K562 (cell line): ENCODE results near the gene TCIRG1. TPM values are rescaled to one million over a fixed set of nuclear protein-coding genes. Genes with fewer than 3 reads are reported as not detected.
A peak's percentile ranks its signal among the peaks of the same experiment; 100 is the strongest.

Source experiments
- CBX3 ChIP-seq, 2 experiments: IDR thresholded peaks; 1 replicate in 1 of 2; 2 replicates in 1 of 2; pipeline ENCODE4 v1.6.1; 2012; ENCODE audit warnings: inconsistent platforms in 2 of 2, low read length in 2 of 2, borderline replicate concordance in 1 of 2, control low read depth in 1 of 2
- CXXC5 ChIP-seq: fragments of 250-450 bp; sonication (Bioruptor Pico); IDR thresholded peaks from 2 replicates; pipeline ENCODE4 v1.8.0; 2022; ENCODE audit warnings: inconsistent platforms, mild to moderate bottlenecking, moderate library complexity
- MCM2 ChIP-seq: fragments of 450-650 bp; IDR thresholded peaks from 2 replicates; pipeline ENCODE4 v1.6.1; 2017; ENCODE audit warnings: low read depth, mild to moderate bottlenecking
- RAD21 ChIP-seq, 2 experiments: fragments of 250-450 bp in 1 of 2; fragments of 450-650 bp in 1 of 2; sonication (Bioruptor Pico) in 1 of 2; formaldehyde crosslinking in 1 of 2; IDR thresholded peaks in 1 of 2; conservative IDR thresholded peaks in 1 of 2; 2 replicates each; pipeline versions ENCODE4 v1.4.0 to v1.8.0; 2020 to 2022; ENCODE audit warnings: mild to moderate bottlenecking in 2 of 2, moderate library complexity in 1 of 2
- polyA plus RNA-seq, 8 experiments: library from polyadenylated mRNA; depleted of rRNA in 4 of 8; stranded (reverse) in 5 of 8; unstranded in 3 of 8; fragments of >200 nt; fragmentation: Nextera tagmentation in 2 of 8; fragmentation: Illumina TruSeq in 1 of 8; extraction: Ambion mirVana in 2 of 8; extraction: Trizol in 1 of 8; gene quantifications; 2 replicates each; pipeline versions ENCODE4 v1.2.1 to v1.2.3, GENCODE V29; 2011 to 2014; ENCODE audit warnings: inconsistent platforms in 1 of 8, missing spikeins in 1 of 8
- total RNA-seq, 7 experiments: library from RNA; depleted of rRNA in 6 of 7; stranded (reverse); fragments of >200 nt in 6 of 7; fragmentation: Illumina TruSeq in 2 of 7; extraction: Trizol in 2 of 7; gene quantifications; 2 replicates each; pipeline versions ENCODE4 v1.2.1 to v1.2.3, GENCODE V29; 2011 to 2021; ENCODE audit warnings: low replicate concordance in 1 of 7
- TF ChIP-seq, protein P1 (sequence below): fragments of 450-650 bp; IDR thresholded peaks from 2 replicates; pipeline ENCODE4 v1.6.1; 2017; ENCODE audit warnings: antibody characterized with exemption
- TF ChIP-seq, protein P2 (sequence below): fragments of 450-650 bp; formaldehyde crosslinking; IDR thresholded peaks from 2 replicates; pipeline ENCODE4 v1.4.0; 2022; ENCODE audit warnings: missing genetic modification characterization

Gene TCIRG1
- total and polyA plus RNA-seq, 9 of the 15 experiments (the other 6 are each of a cell fraction or from before 2014, with no cell fraction given) = 0.49 to 143 (median 24.4) TPM

DNA sequence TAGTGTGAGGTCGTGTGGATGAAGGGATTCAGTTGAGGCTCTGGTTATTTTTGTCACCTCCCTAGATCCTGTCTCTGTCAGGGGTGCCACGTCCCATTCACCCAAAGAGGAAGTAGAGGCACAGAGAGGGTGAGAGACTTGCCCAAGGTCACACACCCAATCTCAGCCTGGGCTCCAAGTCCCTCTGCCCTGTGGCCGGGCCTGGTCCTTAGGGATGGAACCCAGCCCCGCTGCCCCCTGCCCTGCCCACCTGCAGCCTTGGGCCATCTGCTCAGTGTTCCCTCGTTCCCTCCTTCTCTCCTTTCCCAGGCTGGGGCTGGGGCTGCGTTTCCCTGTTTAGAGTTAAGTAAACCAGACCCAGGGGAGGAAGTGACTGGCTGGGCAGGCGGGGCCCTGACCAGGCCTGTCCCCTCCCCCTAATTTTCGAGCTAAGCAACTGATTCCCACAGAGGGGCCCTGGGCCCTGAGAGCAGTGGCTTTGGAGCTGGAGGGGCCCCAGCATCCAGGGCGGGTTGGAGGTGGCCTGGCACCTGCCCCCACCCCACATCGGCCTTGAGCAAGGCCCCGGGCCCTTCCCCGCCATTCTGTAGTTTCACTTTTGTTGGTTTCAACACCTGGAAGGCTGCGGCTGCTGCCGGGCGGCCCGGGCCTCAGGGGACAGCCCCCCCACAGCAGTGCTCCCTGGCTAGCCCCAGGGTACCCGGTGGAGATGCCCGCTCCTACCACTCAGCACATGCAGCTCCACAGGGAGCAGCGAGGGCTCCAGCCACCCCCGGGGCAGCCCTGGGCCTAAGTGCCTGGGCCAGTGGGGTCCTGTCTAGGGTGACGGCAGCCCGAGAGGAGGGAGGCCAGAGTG, 1.5 kb downstream of the TCIRG1 start (continued):
- no peak for TF ChIP-seq MCM2
- no peak for TF ChIP-seq CBX3 (IDR thresholded peaks at IDR 0.05; ENCODE audit: borderline replicate concordance in 1 of 2, low read length in 2 of 2)
- TF ChIP-seq, protein P1, sequence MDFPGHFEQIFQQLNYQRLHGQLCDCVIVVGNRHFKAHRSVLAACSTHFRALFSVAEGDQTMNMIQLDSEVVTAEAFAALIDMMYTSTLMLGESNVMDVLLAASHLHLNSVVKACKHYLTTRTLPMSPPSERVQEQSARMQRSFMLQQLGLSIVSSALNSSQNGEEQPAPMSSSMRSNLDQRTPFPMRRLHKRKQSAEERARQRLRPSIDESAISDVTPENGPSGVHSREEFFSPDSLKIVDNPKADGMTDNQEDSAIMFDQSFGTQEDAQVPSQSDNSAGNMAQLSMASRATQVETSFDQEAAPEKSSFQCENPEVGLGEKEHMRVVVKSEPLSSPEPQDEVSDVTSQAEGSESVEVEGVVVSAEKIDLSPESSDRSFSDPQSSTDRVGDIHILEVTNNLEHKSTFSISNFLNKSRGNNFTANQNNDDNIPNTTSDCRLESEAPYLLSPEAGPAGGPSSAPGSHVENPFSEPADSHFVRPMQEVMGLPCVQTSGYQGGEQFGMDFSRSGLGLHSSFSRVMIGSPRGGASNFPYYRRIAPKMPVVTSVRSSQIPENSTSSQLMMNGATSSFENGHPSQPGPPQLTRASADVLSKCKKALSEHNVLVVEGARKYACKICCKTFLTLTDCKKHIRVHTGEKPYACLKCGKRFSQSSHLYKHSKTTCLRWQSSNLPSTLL = no peak
- TF ChIP-seq, protein P2, sequence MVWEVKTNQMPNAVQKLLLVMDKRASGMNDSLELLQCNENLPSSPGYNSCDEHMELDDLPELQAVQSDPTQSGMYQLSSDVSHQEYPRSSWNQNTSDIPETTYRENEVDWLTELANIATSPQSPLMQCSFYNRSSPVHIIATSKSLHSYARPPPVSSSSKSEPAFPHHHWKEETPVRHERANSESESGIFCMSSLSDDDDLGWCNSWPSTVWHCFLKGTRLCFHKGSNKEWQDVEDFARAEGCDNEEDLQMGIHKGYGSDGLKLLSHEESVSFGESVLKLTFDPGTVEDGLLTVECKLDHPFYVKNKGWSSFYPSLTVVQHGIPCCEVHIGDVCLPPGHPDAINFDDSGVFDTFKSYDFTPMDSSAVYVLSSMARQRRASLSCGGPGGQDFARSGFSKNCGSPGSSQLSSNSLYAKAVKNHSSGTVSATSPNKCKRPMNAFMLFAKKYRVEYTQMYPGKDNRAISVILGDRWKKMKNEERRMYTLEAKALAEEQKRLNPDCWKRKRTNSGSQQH (CRISPR knock-in tag) = no peak
- no peak for TF ChIP-seq RAD21 (CRISPR knock-in tag; conservative IDR thresholded peaks at IDR 0.05 in 1 of 2, IDR thresholded peaks at IDR 0.05 in 1 of 2)
- peak; percentile 15 for TF ChIP-seq CXXC5 (CRISPR knock-in tag)
